ENCODE measurements around the gene PGA5.

PGA5 gene

DNA sequence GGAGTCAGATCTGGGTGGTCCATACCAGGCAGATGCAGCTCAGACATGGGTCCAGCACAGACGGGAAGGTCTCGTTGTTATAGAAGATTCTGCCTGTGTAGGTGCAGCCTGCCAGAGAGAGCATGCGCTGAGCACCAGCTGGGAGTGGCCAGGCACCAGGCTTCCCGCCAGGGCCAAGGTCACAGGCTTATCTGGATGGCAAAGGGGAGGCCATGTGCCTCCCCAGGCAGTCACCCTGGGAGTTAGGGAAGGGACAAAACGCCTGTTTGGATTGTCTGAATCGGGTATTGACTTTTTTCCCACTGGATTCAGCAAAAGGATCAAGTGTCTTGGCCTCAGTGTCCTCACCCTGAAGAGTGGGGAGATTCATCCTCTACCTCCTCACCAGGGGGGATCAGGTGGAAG, 26.5 kb downstream of the PGA5 start:
- no peak for DNase-seq (ENCODE audit: low spot score)

DNA sequence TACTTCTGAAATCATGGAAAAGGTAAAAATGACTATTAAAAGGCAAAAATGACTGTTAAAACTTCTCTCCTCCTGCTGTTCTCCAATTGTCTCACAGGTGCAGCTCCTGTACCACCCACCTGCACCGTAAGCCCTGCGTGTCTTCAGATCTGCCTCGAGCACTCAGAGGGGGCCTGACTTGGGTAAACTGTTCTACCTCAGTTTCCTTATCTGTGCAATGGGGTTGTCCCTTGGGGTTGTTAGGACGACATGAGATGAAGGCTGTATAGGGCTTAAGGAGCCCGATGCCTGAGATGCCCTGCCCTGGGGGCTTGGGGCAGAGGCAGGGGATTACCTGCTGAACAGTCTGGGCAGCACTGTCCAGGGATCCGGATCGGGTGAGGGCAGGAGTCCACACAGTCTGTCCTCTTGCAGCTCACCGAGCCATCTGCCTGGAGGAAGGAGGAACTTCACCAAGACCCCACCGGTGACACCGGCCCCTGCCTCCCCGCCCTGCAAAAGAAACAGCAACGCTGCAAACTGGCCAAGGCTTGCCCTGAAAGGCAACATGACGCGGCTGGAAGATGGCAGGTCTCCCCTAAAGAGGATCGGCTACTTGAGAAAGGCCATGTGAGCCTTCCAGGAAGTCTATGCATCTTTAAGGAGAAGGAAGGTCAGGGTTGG, 27.7 kb downstream of the PGA5 start:
- no peak for DNase-seq (ENCODE audit: low spot score)

DNA sequence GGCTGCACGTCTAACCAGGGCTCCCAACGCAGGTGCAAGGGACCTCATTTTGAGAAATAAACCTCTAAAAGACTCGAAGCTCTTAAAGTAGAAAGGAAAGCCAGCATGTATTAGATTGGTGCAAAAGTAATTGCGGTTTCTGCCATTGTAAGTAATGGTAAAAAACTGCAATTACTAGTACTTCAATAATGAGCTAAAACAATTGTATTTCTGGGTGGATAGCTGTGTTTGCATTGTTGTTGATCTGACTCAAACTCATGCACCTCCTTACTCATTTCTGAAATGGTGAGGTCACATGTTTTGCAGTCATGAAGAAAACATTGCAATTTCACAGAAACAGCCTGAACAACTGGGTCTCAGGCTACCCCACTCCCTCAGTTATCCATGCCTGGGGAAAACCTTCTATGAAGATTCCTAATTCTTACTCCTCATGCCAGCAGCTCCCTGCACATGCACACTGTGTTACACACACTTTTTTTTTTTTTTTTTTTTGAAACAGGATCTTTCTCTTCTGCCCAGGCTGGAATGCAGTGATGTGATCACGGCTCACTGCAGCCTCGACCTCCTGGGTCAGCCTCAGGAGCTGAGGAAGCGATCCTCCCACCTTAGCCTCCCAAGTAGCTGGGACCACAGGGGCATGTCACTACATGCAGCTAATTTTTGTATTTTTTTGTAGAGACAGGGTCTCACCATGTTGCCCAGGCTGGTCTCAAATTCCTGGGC, 29.5 kb downstream of the PGA5 start:
- no peak for DNase-seq (ENCODE audit: low spot score)

DNA sequence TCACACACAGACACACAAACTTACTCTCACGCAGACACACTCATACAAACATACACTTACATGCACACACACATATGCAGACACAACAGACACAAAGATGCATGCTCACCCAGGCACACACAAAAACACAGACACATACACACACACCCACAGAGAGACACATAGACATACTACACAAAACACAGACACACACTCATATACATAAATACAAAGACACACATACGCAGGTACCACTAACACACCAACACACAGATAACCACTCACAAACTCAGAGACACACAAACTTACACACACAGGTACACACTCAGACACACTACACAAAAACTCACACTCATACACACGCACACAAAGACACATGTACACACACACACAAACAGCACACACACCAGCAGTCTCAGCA, 31.8 kb downstream of the PGA5 start:
- DNase-seq (ENCODE audit: low spot score), result no peak

DNA sequence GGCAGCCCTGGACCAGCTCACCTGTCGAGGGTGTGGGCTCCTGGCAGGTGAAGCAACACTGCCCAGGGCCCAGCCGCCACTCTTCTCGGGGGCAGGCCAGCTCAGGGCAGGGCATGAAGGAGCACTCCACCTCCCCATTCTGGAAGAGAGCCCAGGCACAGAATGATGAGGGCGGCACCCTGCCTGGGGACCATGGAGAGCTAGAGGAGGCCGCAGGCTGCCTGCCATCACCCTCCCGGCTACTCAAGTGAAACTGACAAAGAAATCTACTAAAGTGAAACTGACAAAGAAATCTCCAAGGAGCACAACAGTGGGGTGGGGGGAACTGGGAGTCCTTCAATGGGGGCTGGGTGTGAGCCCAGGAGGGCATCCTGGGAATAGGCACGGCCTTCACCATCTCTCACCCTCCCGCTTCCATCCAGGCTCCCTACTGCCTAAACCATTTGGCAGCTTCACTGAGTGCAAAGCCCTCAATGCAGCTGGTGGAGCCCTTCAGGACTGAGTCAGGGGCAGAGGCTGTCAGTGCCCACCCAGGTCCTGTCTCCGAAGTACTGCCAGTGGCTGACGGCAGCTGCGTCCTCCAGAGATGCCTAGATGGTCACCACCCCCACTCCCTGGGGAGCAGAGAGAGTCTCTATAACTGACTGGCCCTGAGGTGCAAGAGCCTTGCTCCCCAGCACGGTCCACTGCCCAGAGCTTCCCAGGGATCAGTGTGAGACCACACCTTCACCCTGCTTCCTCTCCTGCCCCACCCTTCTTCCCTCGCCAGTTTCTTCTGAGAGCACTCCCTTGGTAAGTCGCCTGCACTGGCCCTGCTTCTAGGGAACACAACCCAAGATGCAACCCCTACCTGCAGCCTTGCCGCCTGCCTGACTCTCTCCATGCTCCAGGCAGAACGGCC, 32.5 kb downstream of the PGA5 start:
- peak; percentile 40 for DNase-seq (ENCODE audit: low spot score)

DNA sequence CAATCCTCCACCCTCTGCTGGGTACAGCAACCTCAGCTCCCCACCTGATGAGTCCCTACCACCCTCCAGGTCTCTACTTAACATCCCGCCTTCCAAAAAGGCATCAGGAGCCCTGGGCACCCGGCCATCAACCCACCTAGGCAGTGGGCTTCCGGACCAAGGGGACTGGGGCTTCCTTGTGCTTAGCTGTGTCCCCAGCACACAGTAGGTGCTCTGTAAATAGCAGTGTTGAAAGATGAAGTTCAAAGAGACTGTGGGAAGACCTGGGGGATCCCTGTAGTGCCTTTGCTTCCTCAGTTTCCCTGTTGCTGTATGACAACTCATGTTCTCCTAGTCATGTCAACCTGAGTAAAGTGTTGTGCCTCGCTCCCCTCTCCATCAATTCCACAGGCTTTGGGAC, 33.1 kb downstream of the PGA5 start:
- DNase-seq (ENCODE audit: low spot score), result no peak

DNA sequence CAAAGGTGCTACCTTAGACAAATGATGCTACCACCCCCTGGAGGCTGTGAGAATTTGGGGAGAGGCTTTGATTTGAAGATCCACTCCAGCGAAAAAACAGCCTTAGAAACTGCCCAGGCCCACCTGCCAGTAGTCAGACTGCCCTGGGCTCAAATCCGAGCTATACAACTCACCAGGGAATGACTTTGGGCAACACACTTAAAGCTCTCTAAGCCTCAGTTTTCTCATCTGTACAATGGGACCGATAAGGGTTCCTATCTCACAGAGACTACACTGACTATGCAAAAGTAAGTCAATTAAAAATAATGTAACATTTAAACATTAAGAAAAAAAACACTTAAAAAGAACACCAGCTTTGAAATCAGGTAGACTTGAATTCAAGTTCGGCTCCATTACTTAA, 34.2 kb downstream of the PGA5 start:
- DNase-seq (ENCODE audit: low spot score), result no peak

DNA sequence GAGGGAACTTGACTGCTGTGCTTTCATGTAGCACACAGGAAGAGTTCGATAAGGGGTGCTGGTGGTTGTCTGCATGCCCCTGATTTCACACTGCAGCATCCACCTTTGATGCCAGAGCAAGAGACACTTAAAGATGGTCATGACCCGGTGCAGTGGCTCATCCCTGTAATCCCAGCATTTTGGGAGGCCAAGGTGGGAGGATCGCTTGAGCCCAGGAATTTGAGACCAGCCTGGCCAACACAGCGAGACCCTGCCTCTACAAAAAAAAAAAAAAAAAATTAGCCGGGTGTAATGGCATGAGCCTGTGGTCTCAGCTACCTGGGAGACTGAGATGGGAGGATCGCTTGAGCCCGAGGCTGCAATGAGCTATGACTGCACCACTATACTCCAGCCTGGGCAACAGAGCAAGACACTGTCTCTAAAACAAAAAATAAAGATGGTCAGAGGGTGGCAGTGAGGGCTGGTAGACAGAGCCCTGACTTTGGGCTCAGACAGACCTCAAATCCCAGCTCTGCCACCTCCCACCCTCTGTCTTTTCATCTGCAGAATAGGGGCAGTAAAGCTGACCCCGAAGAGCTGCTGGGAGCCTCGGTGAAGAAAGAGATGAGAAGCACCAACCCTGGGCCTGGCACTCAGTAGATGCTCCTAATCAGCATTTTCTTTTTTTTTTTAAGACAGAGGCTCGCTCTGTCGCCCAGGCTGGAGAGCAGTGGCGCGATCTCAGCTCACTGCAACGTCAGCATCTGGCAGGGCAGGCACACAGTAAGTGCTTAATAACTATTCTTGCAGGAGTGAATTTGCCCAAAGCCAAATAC, 36.4 kb downstream of the PGA5 start:
- no peak for DNase-seq (ENCODE audit: low spot score)

DNA sequence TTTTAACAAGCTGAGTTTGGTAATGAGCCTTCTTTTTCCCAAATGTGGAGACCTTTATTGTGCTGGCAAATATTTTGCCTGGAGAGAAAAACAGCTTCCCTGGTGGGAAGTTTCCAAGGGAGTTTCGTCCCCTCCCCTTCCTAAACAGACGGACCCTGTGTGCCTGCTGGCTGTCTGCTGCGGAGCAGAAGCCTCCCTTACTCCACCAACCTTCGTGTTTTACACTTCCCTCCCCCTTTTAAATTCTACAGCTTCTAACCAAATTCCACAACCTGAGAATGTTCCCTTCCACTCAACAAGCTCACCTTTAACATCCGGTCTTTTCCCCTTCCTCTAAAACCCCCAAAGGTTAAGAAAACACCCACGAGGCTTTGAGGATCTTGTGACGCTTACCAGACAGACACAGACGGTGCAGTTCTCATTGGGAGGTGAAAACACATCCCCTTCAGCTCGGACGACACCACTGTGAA, 37.1 kb downstream of the PGA5 start:
- no peak for DNase-seq (ENCODE audit: low spot score)

DNA sequence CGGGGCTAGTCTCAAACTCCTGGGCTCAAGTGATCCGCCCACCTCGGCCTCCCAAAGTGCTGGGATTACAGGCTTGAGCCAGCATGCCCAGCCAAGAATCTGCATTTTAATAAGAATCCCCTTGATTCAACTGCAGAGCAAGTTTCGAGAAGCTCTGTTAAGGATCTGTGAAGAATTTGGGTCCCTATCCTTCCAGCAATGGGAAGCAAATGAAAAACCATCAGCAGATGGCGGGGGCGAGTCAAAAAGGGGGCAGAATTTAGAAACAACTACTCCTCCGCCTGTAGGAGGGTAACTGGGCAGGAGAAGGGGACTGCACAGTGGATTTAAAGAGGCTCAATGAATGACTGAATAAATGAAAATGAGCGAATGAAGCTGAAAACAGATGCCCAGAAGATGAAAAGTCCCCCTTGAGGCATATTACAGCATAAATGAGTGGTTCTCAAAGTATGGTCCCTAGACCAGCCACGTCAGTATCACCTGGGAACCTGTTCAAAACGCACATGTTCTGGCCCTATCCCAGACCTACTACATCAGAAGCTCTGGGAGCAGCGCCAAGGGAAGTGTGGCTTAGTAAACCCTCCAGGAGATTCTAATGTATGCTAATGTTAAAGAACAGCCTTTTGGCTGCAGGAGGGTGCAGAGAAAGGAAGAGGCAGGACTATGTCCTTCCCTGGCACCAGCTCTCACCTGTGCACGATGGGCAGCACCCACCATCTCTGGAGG, 39.1 kb downstream of the PGA5 start:
- no peak for DNase-seq (ENCODE audit: low spot score)

DNA sequence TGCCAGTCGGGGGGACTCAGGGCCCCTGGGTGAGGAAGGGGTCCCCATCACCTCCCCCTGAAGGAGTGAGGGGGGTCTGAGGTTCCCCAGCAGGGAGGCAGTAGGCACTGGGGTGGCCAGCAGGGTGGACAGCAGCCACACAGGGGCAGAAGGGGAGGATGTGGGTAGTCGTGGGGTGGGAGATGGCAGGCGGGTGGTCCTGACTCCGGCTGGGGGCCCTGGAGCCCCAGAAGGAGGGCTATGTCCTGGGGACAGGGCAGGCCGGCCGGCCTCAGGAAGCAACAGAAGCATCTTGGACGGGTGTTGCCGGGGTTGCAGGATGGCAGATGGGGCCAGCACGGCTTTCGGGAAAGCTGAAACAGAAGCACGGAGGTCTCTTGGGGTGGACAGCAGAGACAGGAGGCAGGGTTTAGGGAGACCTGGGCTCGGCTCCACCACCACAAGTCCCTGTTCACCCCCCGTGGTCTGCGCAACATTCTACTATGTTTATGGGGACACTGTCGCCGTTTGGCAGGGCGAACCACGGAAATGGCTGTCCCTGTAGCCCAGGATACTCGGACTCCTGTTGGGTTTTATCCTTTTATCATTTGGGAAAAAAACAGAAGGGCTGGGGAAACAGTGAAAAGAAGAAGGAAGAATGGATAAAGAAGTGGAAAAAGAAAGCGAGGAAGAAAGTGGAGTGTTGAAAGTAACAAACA, 40.1 kb downstream of the PGA5 start:
- DNase-seq (ENCODE audit: low spot score), result no peak

DNA sequence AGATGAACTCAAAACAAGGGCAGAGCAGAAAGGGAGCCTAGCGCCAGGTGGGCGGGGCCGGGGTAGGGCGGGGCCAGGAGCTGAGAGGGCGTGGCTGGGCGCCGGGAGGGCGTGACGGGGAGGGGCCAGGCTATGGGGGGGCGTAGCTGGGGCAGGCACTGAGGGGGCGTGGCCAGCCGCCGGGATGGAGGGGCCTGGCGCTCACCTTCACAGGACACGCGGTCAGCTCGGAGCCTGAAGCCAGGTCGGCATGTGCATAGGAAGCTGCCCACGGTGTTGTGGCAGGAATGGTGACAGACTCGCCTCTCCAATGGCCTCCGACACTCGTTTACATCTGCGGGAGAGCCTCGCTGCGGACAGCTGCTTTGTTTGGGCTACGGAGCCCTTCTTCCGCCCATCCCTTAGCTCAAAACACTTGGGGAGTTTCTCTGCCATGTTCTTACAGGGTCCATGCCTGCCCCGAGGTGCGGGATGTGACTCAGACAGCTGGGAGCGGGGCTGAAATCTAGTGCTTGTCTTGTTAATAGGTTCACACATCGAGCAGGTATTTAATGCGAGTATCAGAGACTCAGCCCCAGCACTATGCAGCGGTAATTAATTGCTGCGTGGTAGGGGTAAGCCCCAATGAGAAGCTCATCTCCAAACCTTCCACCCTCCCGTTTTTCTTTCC, 40.7 kb downstream of the PGA5 start:
- DNase-seq (ENCODE audit: low spot score), result no peak

DNA sequence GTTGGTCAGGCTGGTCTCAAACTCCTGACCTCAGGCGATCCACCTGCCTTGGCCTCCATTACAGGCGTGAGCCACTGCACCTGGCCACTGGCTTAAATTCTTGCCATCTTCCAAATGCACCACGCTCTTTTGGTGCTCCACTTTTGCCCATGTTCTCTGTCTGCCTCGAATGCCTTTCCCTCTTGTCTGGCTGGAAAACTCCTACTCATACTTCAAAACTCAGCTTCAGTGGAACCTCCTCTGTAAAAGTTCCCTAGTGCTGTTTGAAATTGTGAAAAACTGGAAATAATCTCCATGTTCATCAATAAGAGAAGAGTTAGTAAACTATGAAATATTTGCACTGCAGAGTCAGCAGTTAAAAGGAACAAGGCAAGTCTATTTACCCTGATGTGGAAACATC, 42.6 kb downstream of the PGA5 start:
- DNase-seq (ENCODE audit: low spot score), result no peak

DNA sequence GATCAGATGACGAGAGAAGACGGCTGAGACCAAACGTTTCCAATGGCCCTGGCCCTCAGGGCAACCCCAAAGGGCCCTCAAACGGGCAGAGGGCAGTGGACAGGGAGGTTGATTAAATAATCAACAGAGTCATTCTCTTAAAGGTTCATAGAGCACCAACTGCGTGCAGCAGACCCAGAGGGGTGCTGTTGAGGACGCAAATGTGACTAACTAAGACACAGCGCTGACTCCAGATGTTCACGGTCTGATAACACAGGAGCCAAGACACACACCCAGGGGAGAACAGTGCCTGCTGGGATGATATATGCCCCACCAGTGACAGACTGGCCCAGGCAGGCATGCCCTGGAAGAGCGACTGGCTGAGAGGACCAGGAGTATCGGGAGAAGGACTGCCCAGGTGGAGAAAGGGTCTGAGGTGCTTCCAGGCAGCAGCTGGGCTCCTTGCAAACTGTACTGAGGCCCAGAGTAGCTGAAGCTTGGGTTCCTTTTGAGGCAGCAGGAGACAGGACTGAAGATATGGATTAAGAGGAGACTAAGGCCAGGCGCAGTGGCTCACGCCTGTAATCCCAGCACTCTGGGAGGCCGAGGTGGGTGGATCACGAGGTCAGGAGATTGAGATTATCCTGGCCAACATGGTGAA, 46.5 kb downstream of the PGA5 start:
- DNase-seq (ENCODE audit: low spot score), result no peak

DNA sequence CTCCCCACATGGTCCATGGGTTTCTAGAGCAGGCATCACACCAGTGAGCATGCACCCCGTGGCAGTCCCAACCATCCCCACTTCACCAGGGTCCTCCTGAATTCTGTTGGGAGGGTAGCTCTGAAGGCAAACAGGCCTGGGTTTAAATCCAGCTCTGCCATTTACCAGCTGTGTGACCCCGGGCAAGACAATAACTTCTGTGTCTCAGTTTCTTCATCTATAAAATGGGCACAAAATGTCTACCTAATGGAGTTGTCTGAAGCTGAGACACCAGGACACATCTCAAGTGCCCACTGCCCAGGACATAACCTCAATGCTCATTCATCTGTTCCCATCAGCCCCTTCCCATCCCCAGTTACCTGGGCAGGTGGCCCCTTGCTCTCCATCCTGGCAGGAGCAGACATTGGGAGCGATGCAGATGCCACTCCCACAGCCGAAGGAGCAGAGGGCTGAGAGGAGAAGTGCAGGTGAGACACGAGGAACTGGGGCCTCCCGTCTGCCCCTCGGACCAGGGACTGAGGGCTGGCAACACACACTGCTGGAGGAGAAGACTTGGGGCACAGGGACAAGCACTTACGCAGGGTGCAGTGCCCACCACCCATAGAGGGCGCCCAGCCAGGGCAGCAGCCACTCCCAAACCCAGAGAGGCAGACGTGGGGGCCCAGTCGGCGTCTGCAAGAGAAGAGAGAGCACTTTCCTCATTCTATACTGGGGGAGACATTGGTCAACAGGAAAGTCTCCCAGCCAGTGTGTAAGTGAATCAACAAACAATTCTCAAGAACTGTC, 50.1 kb downstream of the PGA5 start:
- DNase-seq (ENCODE audit: low spot score), result no peak

DNA sequence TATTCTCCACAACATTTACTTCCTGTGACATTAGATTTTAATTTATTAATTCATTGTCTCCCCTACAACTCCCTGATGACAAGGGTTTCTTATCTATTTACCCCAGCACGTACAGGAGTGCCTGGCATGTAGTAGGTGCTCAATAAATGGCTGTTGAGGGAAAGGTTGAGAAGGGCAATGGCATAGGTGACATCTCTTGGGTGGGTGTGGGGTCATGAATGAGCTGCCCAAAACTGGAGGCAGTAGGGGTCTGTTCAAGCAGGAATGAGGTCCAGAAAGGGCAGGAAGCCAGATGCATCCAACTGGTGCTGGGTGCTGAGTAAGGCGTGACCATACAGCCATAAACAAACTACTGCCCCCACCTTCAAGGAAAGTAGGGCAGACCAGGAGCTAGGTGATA, 51.4 kb downstream of the PGA5 start:
- no peak for DNase-seq (ENCODE audit: low spot score)

DNA sequence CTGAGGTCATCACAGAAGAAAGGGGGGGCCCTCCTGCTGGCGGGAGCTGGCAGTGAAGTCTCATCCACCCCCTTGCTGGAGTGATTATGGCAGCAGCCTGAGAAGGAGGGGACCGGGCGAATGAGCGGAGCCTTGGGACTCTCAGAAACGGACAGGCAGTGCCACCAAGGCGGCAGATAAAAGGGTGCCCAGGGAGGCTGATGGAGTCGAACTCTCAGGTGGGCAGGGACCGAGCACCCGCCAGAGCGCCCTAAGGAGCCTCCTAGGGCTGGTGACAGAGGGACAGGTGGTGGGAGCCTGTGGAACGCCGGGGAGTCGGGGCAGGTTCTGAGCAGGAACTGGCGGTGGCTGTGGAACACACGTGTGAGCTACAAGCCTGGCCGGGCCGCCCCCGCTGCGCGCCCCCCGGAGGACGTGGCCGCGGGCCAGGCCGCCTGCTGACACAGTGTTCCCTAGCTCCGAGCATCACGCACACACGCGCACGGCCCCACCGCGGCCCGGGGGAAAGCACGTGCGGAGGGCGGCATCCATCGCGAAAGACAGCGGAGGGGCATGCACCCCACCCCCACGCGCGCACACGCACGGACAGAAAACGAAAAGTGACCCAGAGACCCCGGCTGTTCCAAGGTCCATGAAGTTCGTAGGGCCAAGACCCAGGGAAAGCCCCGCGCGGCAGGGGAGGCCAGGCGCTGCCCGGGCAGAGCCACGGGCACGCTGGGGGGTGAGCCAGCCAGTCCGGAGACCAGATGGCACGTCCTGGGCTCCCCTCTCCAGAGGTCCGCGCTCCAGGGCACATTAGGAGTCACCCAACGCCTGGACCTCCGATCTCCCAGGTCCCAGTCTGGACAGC, 53.1 kb downstream of the PGA5 start:
- no peak for DNase-seq (ENCODE audit: low spot score)
